Caco-2 (cell line): ENCODE results near the gene AFTPH. TPM values are rescaled to one million over a fixed set of nuclear protein-coding genes. Genes with fewer than 3 reads are reported as not detected.

ENCODE experiments used
- BruUV-seq: library from RNA; stranded (reverse); fragments of 400-500 nt; replicated peaks from 2 replicates; lab custom pipeline; 2021; lab: Mats Ljungman, UMichigan
- CTCF ChIA-PET: fragments of 300-600 bp; sonication (Branson Sonifier 250); formaldehyde crosslinking; loops from one replicate; lab custom pipeline; 2022; ENCODE audit warnings: antibody characterized with exemption; lab: Charles Lee
- POLR2A ChIA-PET: fragments of 300-600 bp; sonication (Branson Sonifier 250); formaldehyde crosslinking; loops from one replicate; lab custom pipeline; 2022; ENCODE audit warnings: antibody characterized with exemption; lab: Charles Lee
- DNase-seq, 2 experiments: peaks; one replicate each; pipeline versions ENCODE4 v3.0.0 to v3.0.0-alpha.2; 2020 to 2022
- H3K27me3 ChIP-seq: replicated peaks from 2 replicates; pipeline ENCODE4 v1.6.0; 2011; ENCODE audit warnings: low read length; ENCODE audit not compliant: control insufficient read depth, insufficient read depth
- H3K36me3 ChIP-seq: 2 replicates; pipeline ENCODE4 v1.5.1; 2011; ENCODE audit warnings: low read length; ENCODE audit not compliant: control insufficient read depth, insufficient read depth
- H3K4me1 ChIP-seq: fragments of 250-450 bp; sonication (Bioruptor Pico); 2 replicates; pipeline ENCODE4 v1.5.1; 2020; ENCODE audit warnings: mild to moderate bottlenecking
- H3K4me3 ChIP-seq: 2 replicates; pipeline ENCODE4 v1.5.1; 2011; ENCODE audit warnings: low read depth, mild to moderate bottlenecking, control low read depth, low read length
- H3K9me3 ChIP-seq: fragments of 250-450 bp; sonication (Bioruptor Pico); 2 replicates; pipeline ENCODE4 v1.5.1; 2020; ENCODE audit warnings: mild to moderate bottlenecking, moderate library complexity
- H3K27ac Mint-ChIP-seq: one replicate; pipeline ENCODE4 v1.8.0; 2022; ENCODE audit warnings: mixed read lengths; ENCODE audit not compliant: unreplicated experiment
- H3K27me3 Mint-ChIP-seq: one replicate; pipeline ENCODE4 v1.8.0; 2022; ENCODE audit warnings: mixed read lengths; ENCODE audit not compliant: insufficient read depth, unreplicated experiment
- H3K36me3 Mint-ChIP-seq: one replicate; pipeline ENCODE4 v1.8.0; 2022; ENCODE audit warnings: mild to moderate bottlenecking, mixed read lengths; ENCODE audit not compliant: insufficient read depth, unreplicated experiment
- H3K4me1 Mint-ChIP-seq: one replicate; pipeline ENCODE4 v1.8.0; 2022; ENCODE audit warnings: low read depth, mixed read lengths; ENCODE audit not compliant: unreplicated experiment
- H3K4me3 Mint-ChIP-seq: one replicate; pipeline ENCODE4 v1.8.0; 2022; ENCODE audit warnings: mild to moderate bottlenecking, moderate library complexity, mixed read lengths; ENCODE audit not compliant: unreplicated experiment
- H3K9me3 Mint-ChIP-seq: one replicate; pipeline ENCODE4 v1.8.0; 2022; ENCODE audit warnings: mixed read lengths; ENCODE audit not compliant: unreplicated experiment
- intact Hi-C: fragments of 100-400 bp; cut with micrococcal nuclease; formaldehyde crosslinking; loops from one replicate; pipeline ENCODE4 v1.10.0; 2022; ENCODE audit not compliant: unreplicated experiment
- total RNA-seq: library from RNA; stranded (reverse); gene quantifications from 2 replicates; pipeline ENCODE4 v1.2.3, GENCODE V29; 2022
- TF ChIP-seq, protein P1 (sequence below), 2 experiments: fragments of 200-600 bp in 1 of 2; IDR thresholded peaks; 1 replicate in 1 of 2; 2 replicates in 1 of 2; pipeline versions ENCODE4 v1.5.1 to v1.8.0; 2011 to 2022; ENCODE audit warnings: antibody characterized with exemption in 1 of 2, control low read depth in 1 of 2, inconsistent platforms in 1 of 2, low read depth in 1 of 2, low read length in 1 of 2, mild to moderate bottlenecking in 1 of 2, moderate library complexity in 1 of 2; ENCODE audit not compliant: insufficient read depth in 1 of 2, severe bottlenecking in 1 of 2, unreplicated experiment in 1 of 2

The AFTPH gene
- total RNA-seq, 1 experiment from 2014 or later: 30.1 TPM

DNA sequence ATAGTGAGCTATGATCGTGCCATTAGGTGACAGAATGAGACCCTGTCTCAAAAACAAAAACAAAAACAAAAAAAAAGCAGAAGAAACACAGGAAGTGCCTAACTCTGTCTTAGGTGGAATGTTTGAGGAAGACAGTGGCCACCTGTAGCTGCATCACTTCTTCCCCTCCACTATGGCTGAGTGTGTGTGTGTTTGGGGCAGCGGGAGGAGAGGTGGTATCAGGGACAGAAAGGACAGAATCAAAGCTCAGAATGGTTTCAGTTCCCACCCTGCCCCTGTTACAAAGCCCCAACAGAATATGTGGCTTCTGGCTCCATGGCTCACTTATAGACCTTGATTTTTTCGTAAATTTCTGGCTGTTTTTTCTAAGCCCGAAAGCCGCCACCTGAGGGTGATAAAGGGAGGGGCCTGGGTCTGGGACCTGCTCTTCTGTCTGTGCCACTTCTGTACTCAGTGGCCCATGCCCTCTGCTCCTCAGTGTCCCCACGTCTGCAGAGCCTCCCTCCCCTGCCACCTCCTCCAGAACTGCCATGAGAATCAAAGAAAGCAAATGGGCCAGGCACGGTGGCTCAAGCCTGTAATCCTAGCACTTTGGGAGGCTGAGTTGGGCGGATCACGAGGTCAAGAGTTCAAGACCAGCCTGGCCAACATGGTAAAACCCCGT lies 102.2 kb downstream of the AFTPH start:
- H3K4me1 Mint-ChIP-seq: peaks cover 7% of the 10 kb centered on the region
- no peaks in the 10 kb centered on the region for H3K27me3 Mint-ChIP-seq
- ChIA-PET POLR2A (no interaction called here), CTCF (interaction anchor here (1.3 to 2.1 kb wide), 2 partner anchors 17 to 19 kb away, joined by 5 to 11 read pairs; no protein-coding TSS in a partner anchor)
- no peaks in the 10 kb centered on the region for H3K27me3 ChIP-seq
- TF ChIP-seq, protein P1, sequence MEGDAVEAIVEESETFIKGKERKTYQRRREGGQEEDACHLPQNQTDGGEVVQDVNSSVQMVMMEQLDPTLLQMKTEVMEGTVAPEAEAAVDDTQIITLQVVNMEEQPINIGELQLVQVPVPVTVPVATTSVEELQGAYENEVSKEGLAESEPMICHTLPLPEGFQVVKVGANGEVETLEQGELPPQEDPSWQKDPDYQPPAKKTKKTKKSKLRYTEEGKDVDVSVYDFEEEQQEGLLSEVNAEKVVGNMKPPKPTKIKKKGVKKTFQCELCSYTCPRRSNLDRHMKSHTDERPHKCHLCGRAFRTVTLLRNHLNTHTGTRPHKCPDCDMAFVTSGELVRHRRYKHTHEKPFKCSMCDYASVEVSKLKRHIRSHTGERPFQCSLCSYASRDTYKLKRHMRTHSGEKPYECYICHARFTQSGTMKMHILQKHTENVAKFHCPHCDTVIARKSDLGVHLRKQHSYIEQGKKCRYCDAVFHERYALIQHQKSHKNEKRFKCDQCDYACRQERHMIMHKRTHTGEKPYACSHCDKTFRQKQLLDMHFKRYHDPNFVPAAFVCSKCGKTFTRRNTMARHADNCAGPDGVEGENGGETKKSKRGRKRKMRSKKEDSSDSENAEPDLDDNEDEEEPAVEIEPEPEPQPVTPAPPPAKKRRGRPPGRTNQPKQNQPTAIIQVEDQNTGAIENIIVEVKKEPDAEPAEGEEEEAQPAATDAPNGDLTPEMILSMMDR (IDR thresholded peaks at IDR 0.05; ENCODE audit: insufficient read depth in 1 of 2, low read depth in 1 of 2, low read length in 1 of 2, severe bottlenecking in 1 of 2, unreplicated experiment in 1 of 2): no peak
- no peak for DNase-seq
- H3K4me1 ChIP-seq: no peaks in the 10 kb centered on the region
- no peaks in the 10 kb centered on the region for H3K9me3 Mint-ChIP-seq
- H3K27ac Mint-ChIP-seq: no peak overlapping the region
- BruUV-seq: no TSS peak
- H3K9me3 ChIP-seq: no peaks in the 10 kb centered on the region
- intact Hi-C loops: no loop called here
- H3K36me3 ChIP-seq: peaks cover 1% of the 10 kb centered on the region; the same call in 1 of the 2 replicates
- peaks cover 23% of the 10 kb centered on the region for H3K36me3 Mint-ChIP-seq
- H3K4me3 Mint-ChIP-seq: no peak overlapping the region
- no peak overlapping the region for H3K4me3 ChIP-seq

DNA sequence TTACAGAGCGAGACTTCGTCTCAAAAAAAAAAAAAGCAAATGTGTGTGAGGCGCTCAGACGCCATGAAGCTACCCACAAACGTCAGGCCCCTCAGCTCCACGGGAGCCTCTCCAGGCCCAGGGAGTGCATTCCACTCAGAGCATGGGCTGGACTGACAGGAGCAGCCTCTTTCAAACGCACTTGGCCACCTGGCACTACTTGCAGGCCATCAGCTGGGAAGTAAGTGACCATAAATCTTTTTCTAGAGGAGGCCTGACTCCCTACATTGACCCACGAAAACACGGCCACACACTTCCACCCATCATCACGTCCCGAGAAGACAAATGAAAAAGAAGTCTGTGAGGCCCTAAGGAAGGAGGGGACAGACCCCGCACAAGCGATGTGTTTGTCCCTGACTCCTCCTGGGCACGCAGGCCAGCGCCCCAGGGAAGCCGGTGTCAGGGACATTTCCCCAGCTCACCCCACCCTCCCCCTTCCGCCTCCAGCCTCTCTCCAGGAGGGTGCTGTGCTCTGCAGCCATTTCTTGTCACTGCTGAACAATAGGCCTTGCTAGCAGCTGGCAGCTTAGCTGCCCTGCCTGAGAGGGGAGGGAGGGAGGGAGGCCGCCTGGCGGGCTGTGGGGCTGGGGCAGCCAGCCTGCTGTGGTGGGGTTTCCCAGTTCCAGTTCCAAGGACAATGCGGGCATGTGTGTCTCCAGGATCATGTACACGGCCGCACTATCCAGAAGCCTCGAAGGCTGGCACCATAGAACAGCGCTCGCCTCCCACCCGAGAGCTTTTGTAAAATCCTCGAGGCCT lies 103.0 kb downstream of the AFTPH start:
- Histone ChIP-seq H3K27me3 (no peaks in the 10 kb centered on the region), H3K9me3 (no peaks in the 10 kb centered on the region), H3K36me3 (peaks cover 1% of the 10 kb centered on the region; the same call in 1 of the 2 replicates), H3K4me3 (no peak overlapping the region), H3K4me1 (no peaks in the 10 kb centered on the region)
- POLR2A ChIA-PET: no interaction called here
- DNase-seq: no peak
- no TSS peak for BruUV-seq
- intact Hi-C loops: no loop called here
- TF ChIP-seq, protein P1 (IDR thresholded peaks at IDR 0.05; ENCODE audit: insufficient read depth in 1 of 2, low read depth in 1 of 2, low read length in 1 of 2, severe bottlenecking in 1 of 2, unreplicated experiment in 1 of 2): no peak
- H3K9me3 Mint-ChIP-seq: no peaks in the 10 kb centered on the region
- H3K4me3 Mint-ChIP-seq: no peak overlapping the region
- H3K27me3 Mint-ChIP-seq: no peaks in the 10 kb centered on the region
- CTCF ChIA-PET: interaction anchor here (0.6 to 2.1 kb wide), 2 partner anchors 16 to 103 kb away, joined by 5 read pairs; partner anchors contain the start of gene AFTPH
- no peak overlapping the region for H3K27ac Mint-ChIP-seq
- H3K4me1 Mint-ChIP-seq: peaks cover 7% of the 10 kb centered on the region
- peaks cover 28% of the 10 kb centered on the region for H3K36me3 Mint-ChIP-seq
